GM10248 (cell line): ENCODE data around the gene ANKRD29.

Experiments
- CTCF ChIA-PET: fragments of 300-600 bp; sonication (Branson Sonifier 250); formaldehyde crosslinking; extraction: SDS; loops from one replicate; lab custom pipeline; 2021; ENCODE audit warnings: antibody characterized with exemption; lab: Yijun Ruan, JAX
- POLR2A ChIA-PET: fragments of 350-650 bp; sonication (Branson Sonifier 250); formaldehyde crosslinking; extraction: SDS; loops from one replicate; lab custom pipeline; 2020; ENCODE audit warnings: antibody characterized with exemption; lab: Yijun Ruan, JAX
- DNase-seq: peaks from one replicate; pipeline ENCODE4 v3.0.0; 2012; ENCODE audit errors: extremely low spot score
- TF ChIP-seq, protein P1 (sequence below): IDR thresholded peaks from 2 replicates; pipeline ENCODE4 v1.5.1; 2012; ENCODE audit warnings: mild to moderate bottlenecking, low read depth; ENCODE audit errors: extremely low read depth, missing control alignments, control extremely low read depth

ANKRD29 gene

GRCh38 chr18:23553887-23554286 lies 108.8 kb downstream of the ANKRD29 start:
- ChIA-PET CTCF (interaction anchor here (2.0 to 3.4 kb wide), 2 partner anchors 14 to 38 kb away, joined by 8 to 10 read pairs; no protein-coding TSS in a partner anchor), POLR2A (interaction anchor here (1.1 kb wide), 1 partner anchor 39 kb away, joined by 3 read pairs; no protein-coding TSS in a partner anchor)
- DNase-seq: no peak
- TF ChIP-seq, protein P1, sequence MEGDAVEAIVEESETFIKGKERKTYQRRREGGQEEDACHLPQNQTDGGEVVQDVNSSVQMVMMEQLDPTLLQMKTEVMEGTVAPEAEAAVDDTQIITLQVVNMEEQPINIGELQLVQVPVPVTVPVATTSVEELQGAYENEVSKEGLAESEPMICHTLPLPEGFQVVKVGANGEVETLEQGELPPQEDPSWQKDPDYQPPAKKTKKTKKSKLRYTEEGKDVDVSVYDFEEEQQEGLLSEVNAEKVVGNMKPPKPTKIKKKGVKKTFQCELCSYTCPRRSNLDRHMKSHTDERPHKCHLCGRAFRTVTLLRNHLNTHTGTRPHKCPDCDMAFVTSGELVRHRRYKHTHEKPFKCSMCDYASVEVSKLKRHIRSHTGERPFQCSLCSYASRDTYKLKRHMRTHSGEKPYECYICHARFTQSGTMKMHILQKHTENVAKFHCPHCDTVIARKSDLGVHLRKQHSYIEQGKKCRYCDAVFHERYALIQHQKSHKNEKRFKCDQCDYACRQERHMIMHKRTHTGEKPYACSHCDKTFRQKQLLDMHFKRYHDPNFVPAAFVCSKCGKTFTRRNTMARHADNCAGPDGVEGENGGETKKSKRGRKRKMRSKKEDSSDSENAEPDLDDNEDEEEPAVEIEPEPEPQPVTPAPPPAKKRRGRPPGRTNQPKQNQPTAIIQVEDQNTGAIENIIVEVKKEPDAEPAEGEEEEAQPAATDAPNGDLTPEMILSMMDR: no peak

GRCh38 chr18:23552505-23552904 lies 110.2 kb downstream of the ANKRD29 start:
- CTCF ChIA-PET: interaction anchor here (1.4 to 3.4 kb wide), 4 partner anchors 12 to 36 kb away, joined by 5 to 10 read pairs (median 8); no protein-coding TSS in a partner anchor
- POLR2A ChIA-PET: no interaction called here
- TF ChIP-seq, protein P1: no peak
- no peak for DNase-seq

DNA sequence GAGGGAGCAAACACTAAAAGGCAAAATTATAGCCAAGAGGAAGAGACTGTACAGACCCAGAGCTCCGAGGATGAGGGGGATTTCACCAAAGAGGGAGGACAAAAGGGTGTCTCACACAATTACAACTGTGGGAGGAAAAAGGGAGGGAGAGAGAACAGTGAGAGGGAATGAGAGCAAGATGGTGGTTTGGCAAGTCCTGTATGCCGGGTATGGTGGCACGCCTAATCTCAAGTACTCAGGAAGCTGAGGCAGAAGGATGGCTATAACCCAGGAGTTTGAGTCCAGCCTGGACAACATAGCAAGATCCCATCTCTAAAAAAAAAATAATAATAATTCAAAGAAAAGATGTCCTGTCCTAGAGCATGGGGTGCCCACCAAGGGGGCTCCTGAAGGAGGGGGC lies 110.7 kb downstream of the ANKRD29 start:
- TF ChIP-seq, protein P1: no peak
- POLR2A ChIA-PET: no interaction called here
- no peak for DNase-seq
- CTCF ChIA-PET: interaction anchor here (1.0 to 2.7 kb wide), 4 partner anchors 13 to 36 kb away, joined by 3 to 8 read pairs (median 6); no protein-coding TSS in a partner anchor

DNA sequence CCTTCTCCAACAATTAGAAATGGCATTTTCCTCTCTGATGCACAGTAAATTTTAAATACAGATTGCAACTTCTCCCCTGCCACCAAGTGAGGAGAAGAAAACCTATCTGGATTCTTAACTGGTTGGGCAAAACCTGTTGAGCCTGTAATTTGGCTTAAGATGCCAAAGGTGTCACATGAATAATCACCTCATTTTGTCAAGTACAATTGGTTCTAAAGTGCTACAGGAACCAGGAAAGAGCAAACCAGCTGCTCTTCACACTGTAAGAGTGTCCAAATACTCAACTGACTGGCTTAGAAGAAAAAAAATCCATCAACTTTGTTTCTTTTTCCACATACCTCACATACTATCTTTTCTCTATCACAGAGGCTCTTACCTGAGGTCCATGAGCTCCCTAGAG lies 111.8 kb downstream of the ANKRD29 start:
- ChIA-PET POLR2A (no interaction called here), CTCF (interaction anchor here (1.0 to 2.7 kb wide), 7 partner anchors 10 to 53 kb away, joined by 3 to 8 read pairs (median 3); no protein-coding TSS in a partner anchor)
- DNase-seq: no peak
- TF ChIP-seq, protein P1: no peak
